Activated T-cell treated with anti-CD3 and anti-CD28 coated beads, Interleukin-2, amount 50 U/mL, for 48 hours (primary cell): ENCODE measurements around the gene ETNK2.

ENCODE experiments used
- DNase-seq, 2 experiments: peaks; one replicate each; pipeline ENCODE4 v3.0.0-alpha.2; 2020

The ETNK2 gene

GRCh38 chr1:204146309-204146708 lies 5.5 kb downstream of the ETNK2 start:
- DNase-seq = no peak

DNA sequence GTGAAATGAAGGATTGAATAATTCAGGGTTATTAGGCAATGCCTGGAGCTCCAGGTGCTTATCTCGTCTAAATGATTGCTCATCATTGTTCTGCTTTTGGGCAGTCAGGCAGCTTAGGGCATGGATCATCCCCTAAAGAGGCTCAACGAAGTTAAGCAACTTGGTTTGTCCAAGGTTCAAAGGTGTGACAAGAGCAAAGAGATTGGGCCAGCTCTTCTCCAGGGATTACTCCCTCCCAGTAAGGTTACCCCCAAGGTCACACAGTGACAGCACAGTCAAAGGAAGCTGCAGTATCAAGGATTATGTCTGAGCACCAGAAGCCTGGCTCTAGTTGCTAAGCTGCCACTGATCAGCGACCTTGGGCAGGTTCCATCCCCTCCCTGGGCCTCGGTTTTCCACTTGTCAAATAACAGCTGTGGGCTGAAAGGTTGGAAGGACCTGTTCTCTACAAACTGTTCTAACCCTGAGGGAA lies 6.8 kb downstream of the ETNK2 start:
- no peak for DNase-seq

DNA sequence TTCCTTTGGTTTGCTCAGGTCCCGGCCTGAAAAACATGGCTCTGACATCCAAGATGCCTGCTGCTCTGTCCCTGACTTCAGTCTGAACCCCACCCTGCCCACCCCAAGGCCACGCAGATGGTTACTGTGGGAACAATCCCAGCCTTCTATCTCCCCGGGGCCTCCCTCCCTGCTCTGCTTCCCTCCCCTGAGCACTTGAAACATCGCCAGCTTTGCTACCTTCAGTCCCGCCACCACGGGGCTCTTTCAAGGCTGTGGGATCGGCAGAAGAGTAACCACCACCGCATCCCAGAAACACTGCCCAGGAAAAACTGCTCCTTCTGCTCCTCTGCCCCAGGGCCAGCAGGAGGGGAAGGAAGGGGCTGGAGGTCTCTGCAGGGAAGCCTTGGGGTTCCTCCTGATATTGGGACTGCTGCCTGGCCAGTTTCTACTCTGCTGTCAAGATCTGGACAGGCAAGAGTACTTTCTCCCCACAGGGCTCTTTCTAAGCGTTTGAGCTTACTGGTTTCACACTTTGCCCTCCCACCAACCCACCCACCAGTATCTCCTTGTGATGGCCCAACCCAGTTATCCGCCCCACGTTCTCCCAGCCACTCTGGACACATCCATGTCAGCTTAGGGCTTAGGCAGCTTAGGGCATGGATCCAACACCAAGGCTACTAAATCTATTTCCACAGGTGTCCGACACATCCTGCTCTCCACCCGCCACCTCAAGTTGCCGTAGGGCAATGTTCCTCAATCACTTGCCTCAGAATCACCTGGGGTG lies 8.4 kb downstream of the ETNK2 start:
- no peak for DNase-seq

DNA sequence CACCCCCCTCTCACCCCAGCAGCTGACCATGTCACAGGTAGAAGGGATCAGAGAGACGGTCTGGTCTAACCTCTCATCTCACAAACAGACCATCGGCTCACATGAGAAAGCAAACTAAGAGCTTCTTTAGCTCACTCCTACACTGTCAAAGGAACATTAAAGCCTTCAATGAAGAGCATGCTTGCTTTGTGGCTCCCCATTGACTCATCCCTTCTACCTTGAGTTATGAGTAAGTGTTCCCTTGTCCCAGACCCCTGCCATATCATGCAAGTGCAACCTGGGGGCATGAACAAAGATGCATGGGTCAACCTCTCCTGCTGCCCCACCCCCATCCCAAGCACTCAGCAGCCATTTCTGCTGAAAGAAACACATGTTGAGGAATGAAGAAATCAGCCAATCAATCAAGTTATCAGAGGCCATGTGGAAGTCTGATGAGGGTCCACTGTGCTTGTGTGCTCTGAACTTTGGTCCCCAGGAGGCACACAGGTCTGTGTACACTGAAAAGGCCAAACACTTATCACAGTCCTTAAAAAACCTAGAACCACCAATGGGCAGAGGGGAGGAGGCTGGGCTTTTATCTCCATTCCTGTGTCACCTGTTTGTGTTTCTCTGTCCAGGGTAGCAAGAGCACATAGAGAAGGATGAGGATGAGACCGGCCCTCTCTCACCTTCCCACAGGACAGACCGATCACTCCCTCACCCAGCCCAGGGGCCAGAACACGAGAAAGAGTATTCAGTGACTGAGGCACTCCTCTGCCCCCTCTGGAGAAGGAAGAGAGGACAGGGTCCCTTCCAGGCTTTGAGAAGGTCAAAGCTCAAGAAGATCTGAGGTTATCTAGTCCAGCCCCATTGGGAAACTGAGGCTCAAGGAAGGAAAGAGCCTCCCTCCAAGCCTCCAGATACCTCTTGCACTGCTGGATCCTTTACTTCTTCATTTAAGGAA lies 9.5 kb downstream of the ETNK2 start:
- DNase-seq = no peak

DNA sequence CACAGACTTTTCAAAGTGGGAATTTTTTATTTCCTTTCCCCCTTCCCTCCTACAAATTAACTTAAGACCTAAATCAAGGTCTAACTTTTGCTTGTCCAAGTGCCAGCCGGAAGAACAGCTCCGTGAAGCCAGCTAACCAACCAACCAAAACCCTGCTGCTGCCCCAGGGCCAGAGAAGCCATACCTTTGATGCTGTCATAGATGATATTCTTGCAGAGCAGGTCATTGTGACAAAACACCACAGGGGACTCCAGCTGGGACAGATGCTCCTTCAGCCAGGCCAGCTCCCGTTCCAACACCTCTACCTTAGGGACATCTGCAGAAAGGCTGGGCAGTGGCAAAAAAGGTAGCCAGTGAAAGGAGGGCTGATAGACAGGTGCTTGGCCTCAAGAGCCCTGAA lies 10.7 kb downstream of the ETNK2 start:
- no peak for DNase-seq

DNA sequence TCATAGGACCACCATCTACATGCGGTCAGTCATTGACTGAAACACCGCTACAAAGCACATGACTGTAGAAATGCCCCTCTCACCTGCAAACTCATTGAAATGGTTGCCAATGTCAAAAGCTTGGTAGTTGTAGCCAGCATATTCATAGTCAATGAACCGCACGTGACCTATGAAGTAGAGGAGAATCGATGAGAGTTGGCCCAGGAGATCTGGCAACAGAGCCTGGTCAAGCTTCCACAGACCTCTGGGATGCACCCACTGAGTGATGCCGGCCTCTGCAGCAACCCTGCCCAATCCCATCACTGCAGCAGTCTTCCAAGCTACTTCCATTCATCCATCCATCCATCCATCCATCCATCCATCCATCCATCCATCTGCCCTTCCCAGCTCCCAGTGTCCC lies 11.9 kb downstream of the ETNK2 start:
- no peak for DNase-seq

DNA sequence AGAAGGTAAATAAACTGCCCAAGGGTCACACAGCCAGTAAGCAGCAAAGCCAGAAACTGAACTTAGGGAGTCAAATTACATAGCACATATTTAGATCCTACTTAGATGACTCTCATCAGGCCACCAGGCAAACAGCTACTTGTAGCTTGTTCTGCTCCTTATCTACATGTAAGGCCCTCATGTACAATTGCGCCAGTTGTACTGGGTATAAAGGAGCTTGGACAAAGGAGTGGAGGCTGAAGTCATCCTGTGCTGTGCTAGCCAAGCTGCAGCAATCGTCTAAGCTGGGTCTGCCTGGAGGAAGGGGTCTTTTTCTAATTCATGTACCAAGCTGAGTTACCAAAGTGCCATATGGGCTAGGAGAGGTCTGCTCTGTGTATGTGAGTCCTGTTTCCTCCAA lies 12.8 kb downstream of the ETNK2 start:
- no peak for DNase-seq

GRCh38 chr1:204136814-204137213 lies 15.0 kb downstream of the ETNK2 start:
- DNase-seq = no peak

DNA sequence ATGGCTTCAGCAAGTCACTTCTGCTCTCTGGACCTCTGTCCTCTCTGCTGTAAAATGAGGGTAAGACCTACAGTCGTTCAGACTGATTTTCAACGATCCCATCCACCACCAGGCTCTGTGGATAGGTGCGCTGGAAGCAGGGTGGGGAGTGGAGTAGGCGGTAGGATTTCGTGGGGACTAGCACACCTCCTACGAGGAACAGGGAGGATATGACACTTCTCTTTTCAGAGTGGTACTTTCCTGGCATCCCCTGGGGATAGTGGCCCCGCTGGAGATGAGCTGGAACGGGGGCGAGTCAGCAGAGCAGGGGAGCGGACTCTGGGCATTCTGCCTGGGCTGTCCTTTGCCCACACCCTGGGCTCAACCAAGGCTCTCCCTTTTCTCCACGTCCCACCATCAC lies 17.7 kb downstream of the ETNK2 start:
- DNase-seq = no peak

DNA sequence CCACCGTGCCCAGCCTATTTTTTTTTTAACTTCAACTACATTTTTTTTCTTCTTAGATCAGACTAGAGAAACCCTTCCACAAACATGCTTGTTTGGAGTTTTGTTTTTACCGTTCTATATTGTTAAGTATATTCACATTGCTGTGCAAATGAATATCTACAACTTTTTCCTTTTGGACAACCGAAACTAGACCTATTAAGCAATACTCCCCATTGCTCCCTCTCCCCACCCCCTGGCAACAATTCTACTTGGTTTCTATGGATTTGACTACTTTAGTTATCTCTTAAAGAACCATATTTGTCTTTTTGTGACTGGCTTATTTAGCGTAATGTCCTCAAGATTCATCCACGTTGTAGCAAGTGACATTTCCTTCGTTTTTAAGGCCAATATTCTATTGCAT lies 19.1 kb downstream of the ETNK2 start:
- no peak for DNase-seq

DNA sequence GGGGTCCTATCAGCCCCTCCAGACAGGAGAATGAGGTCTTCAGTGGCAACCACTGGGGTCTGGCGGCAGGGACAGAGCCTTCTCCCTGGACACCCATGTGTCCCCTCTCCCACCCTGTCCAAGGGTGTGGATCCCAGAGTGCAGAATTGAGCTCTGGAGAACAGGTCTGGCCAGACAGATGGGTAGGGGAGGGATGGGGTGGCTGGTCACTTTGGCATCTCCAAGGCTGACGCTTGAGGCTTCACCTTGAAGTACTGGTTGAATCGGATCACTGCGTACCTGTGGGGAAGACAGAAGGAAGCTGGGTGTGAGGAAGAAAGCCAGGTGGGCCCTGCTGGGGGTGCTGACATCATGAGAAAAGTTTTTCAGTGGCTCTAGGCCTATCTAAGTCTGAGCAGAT lies 19.9 kb downstream of the ETNK2 start:
- DNase-seq = no peak

DNA sequence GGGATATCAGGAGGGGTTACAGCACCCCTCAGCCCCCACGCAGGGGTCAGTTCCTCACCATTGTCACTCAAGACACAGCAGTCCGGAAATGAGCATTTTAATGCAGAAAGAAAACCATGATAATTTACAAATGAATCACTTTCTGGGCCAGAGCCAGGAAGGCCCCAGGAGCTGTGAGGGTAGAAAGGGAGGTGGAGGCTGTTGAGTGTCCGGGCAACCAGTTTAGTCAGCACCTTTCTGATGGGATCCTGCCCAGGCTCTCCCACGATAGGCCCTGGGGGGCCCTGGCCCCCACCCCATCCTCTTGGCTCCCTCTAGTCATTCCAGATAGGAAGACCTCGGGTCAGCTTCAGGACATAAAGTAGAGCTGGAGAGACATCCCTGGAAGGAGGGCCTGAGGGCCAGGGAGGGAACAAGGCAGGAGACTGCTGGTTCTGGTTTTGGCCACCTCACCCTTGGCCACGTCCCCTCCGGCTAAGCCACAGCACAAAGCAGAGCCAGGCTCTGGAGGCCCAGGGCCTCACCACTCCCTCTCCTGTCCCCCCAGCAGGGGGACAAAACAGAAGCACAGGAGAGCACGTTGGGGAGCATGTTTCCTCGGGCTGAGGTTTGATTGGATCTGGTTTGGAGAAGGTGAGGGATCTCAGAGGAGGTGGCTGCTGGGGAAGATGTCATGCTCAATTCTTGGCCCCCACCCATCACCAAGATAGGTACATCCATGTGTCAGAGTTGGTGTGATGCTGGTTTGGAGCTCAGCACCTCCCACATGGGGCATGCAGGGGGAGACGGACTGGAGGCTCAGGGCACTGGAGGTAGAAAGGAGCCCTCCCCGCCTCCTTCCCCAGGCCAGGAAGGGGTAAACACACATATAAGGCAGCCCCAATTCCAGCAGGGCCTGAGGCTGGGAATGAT lies 20.6 kb downstream of the ETNK2 start:
- DNase-seq = no peak

DNA sequence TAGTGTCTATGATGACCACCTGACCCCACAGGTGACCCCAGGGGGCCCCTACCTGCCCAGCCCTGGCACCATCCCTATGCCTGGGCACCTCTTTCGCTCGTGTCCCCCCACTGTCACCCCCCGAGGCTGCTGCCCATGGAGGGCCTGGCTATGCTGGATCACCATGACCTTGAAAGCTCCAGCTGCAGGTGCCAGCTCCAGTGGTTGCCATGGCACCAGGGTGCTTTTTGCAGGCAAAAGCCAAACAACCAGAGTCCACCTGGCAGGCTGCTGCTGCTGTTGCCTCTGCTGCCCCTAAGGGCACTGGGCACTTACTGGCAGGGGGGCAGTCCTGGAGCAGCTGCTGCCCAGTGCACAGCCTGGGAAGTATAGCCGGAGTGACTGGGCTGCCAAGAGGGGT lies 21.7 kb downstream of the ETNK2 start:
- DNase-seq = no peak

DNA sequence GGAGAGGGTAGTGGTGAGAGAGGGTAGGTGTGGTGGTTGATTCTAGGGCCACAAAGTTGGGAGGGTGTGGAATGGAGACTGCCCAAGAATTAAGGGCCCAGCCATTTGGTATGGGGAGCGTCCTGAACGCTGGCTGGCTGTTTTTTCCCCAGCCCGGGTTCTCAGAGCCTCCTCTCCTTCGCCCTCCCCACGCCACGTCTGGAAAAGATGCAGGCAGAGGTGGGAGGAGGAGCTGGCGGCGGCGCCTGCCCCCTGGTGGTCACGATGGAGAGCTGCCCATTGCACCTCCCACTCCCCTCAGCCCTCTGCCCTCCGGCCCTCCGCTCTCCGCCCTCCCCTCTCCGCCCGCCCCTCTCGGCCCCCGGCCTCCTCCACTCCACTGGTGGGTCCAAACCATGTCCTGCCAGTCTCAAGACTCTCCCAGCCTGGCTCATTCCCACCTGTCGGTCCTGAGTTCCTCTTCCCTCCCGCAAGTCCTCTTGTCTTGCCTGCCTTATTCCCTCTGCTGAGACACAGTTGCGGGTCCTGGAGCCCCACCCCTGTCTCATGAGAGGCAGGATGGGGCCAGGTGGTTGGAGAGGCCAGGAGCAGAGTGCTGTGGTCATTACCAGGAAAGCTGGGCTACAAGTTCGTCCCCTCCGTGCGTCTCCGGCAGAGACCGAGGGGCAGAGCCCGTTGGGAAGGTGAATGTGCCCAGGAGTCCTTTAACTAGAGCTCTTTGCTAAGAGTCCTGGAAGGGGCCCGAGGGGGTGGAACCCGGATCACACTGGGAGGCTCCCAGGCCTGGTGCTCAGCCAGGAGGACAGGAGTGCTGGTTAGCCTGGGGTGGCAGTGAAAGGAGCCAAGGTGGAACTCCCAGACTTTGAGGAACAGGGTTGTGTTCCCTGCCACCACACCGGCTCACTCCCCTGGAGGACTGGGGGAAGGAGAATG lies 22.6 kb downstream of the ETNK2 start:
- DNase-seq = peak; percentile 66 to 77

- DNase-seq = no peak
Measured at GRCh38 chr1:204128464-204128963, 23.3 kb downstream of the ETNK2 start.

DNA sequence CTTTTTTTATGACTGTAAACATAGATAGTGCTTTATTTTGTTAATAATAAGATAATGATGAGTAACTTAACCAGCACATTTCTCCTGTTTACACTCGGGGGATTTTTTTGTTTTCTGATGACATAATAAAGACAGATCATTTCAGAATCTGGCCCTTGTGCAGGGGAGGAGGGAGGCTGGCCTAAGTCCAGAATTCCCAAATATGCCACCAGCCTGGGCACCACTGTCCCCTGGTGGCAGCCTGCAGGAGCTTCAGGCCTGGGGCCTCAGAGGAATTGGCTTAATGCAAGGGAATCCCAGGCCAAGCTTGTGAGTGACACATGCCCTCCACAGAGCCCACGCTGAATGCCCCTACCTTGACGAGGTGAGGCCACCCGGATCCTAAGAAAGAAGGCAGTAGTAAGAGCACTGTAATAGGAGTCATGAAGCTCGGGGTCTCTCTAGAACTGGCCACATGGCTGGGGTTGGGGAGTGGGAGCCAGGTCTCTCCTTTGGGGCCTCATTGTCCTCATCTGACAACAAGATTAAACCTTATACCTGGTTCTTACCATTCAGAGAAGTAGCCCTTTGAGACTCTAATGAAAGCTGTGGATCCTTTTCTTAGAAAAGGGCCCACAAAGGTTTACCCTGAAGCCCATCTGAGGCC lies 24.1 kb downstream of the ETNK2 start:
- peak; percentile 34 to 41 for DNase-seq

DNA sequence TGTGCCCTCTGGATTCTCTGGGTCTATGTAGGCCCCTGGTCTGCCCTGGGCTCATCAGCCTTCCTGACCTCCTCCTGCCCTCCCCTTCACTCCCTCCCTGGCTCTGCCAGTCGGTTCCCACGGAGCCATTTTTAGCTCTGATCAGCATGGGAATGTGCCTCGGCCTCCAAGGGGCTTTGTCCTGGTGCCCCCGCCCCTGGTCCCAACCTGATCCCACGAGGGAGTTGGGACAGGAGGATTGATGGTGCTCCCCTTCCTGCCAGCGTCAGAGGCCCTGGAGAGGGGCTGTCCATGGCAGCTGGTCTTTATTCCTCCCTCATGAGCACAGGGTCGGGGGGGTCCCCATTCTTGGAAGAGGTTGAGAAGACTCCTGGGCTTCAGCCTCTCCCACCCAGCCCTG lies 24.9 kb downstream of the ETNK2 start:
- no peak for DNase-seq

DNA sequence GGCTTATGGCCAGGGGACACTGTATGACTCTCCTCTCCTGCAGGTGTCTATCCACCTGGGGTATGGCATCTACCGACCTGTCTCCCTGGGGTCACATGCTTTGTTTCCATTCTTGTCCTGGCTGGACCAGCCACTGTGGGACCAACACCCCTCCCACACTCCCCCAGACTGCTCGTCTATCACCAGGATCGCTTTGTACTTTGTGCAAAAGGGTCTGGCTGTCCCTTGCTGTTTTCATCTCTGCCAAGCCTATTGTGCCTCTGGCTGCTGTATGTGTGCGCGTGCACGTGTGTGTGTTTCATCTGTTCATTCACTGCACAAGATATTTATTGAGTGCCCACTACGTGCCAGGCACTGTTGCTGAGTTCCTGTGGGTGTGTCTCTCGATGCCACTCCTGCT lies 25.5 kb downstream of the ETNK2 start:
- no peak for DNase-seq

GRCh38 chr1:204125759-204126351 lies 26.0 kb downstream of the ETNK2 start:
- DNase-seq = no peak

GRCh38 chr1:204124639-204125038 lies 27.2 kb downstream of the ETNK2 start:
- no peak for DNase-seq

DNA sequence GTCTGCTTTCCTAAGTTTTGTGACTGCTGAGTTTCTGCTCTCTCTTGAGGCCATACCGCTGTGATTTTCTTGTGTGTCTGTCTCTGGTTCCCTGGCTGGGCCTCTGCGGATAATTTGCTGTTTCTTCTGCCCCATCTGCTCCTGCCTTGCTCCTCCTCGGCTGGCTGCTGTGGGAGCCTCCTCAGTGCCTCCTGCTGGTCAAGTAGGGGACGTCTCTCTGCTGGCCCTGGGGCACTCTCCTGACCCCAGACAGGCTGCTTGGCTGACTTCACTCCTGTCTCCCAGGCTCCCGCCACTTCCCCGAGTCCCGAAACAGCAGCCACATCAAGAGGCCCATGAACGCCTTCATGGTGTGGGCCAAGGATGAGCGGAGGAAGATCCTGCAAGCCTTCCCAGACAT lies 28.5 kb downstream of the ETNK2 start:
- peak; percentile 29 to 38 for DNase-seq
